ENCODE measurements around the gene LCP1. TPM values are rescaled to one million over a fixed set of nuclear protein-coding genes. Genes with fewer than 3 reads are reported as not detected.

Gene LCP1
- total and polyA plus RNA-seq, 2 of the 13 experiments (the other 11 are each of a cell fraction or from before 2014, with no cell fraction given), result 1.6 TPM

GRCh38 chr13:46142776-46143175 lies 39.2 kb downstream of the LCP1 start (continued):
- TF ChIP-seq MEF2D (CRISPR knock-in tag; IDR thresholded peaks at IDR 0.05), result no peak
- TF ChIP-seq RBFOX2 (IDR thresholded peaks at IDR 0.05; ENCODE audit: low read depth, low read length), result peak; percentile 36; the same call in 1 of the 2 replicates
- TF ChIP-seq SOX13 (IDR thresholded peaks at IDR 0.05), result no peak
- peak in 1 of 2 experiments; percentile 48; a peak in 1 of 4 replicates for TF ChIP-seq SOX13 (CRISPR knock-in tag; conservative IDR thresholded peaks at IDR 0.05 in 1 of 2, IDR thresholded peaks at IDR 0.05 in 1 of 2)
- TF ChIP-seq FOXP1 (IDR thresholded peaks at IDR 0.05), result no peak
- TF ChIP-seq FOXP1 (CRISPR knock-in tag; IDR thresholded peaks at IDR 0.05), result 0 out of 2 replicates have a peak, but pooled peaks have one; percentile 15

DNA sequence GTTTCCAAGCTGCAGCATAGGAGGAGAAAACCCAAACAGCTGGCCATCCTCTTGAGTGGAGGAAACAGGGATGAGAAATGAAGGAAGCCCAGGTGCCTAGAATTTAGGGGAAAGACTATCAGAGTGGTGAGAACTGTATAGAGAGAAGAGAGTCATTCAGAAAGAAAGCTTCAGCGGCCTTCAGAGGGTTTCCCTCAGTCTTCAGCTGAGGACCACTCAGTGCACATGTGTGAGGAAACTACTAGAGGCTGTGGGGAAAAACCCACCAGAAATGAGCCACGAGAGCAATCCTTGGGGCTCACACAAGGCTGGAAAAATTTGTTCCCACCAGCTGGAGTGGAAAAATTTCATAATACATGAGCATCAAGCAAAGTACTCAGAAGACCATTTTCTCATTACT lies 41.9 kb downstream of the LCP1 start:
- no peak overlapping the region for H3K4me3 ChIP-seq (replicated peaks in 1 of 3; ENCODE audit: insufficient read depth in 1 of 3, low read depth in 2 of 3, low read length in 3 of 3)
- no peaks in the 10 kb centered on the region for H3K9me3 ChIP-seq (ENCODE audit: low read length)
- H2AFZ ChIP-seq (ENCODE audit: low read length), result peak overlapping the region; percentile 76
- intact Hi-C loops (cut with micrococcal nuclease; ENCODE audit: unreplicated experiment), result loop anchor here (5.0 kb wide), 1 partner anchor 33 kb away; the partner anchor contains the start of gene CPB2
- FAIRE-seq (no peak), ATAC-seq (no peak), DNase-seq (ENCODE audit: low spot score) (no peak)
- no peaks in the 10 kb centered on the region for H3K79me2 ChIP-seq (ENCODE audit: insufficient read depth, low read length)
- no TSS peak for BruUV-seq (replicated peaks)
- POLR2A ChIA-PET, result interaction anchor here (1.3 kb wide), 1 partner anchor 10 kb away, joined by 3 read pairs; no protein-coding TSS in a partner anchor
- H3K36me3 ChIP-seq (replicated peaks in 1 of 2; ENCODE audit: control insufficient read depth in 1 of 2, insufficient read depth in 2 of 2, low read length in 2 of 2), result no peaks in the 10 kb centered on the region
- no peaks in the 10 kb centered on the region for H4K20me1 ChIP-seq (ENCODE audit: insufficient read depth, low read length)
- no peak overlapping the region for H3K27ac ChIP-seq (ENCODE audit: extremely low read length, insufficient read depth, low read length)
- H3K27me3 ChIP-seq (ENCODE audit: control insufficient read depth in 1 of 2, insufficient read depth in 2 of 2, low read length in 2 of 2), result no peaks in the 10 kb centered on the region
- H3K4me2 ChIP-seq (ENCODE audit: low read depth, low read length), result no peak overlapping the region
- 82% methylated on average over 2 of the region's 2 CpGs for WGBS (ENCODE audit: low lambda C conversion rate)
- H3K4me1 ChIP-seq (ENCODE audit: insufficient read depth, low read length), result peaks cover 75% of the 10 kb centered on the region
- H3K9ac ChIP-seq (ENCODE audit: insufficient read depth, low read depth, low read length), result no peak overlapping the region
- in situ Hi-C loops (cut with HindIII; ENCODE audit: extremely low pct_ligation_motif_present, low pct_unique_long_range_greater_than_20kb), result loop anchor here (10.0 kb wide), 1 partner anchor 545 kb away; no protein-coding TSS in a partner anchor
- CTCF ChIA-PET (ENCODE audit: low intra/inter-chr PET ratio, low total read pairs), result no interaction called here
- TF ChIP-seq ZNF713 (CRISPR knock-in tag; IDR thresholded peaks at IDR 0.05) (no peak), EZH2 (conservative IDR thresholded peaks at IDR 0.05; ENCODE audit: low read depth, low read length) (no peak), NBN (conservative IDR thresholded peaks at IDR 0.05) (no peak), ZNF737 (CRISPR knock-in tag; IDR thresholded peaks at IDR 0.05; ENCODE audit: borderline replicate concordance) (no peak), ZNF768 (CRISPR knock-in tag; IDR thresholded peaks at IDR 0.05) (no peak), HNRNPUL1 (IDR thresholded peaks at IDR 0.05; ENCODE audit: low read depth, low read length) (no peak), RBM22 (optimal IDR thresholded peaks at IDR 0.05; ENCODE audit: low read length) (no peak), ZNF331 (CRISPR knock-in tag; IDR thresholded peaks at IDR 0.05) (no peak), PLRG1 (conservative IDR thresholded peaks at IDR 0.05) (no peak), HDAC6 (IDR thresholded peaks at IDR 0.05; ENCODE audit: low read depth, low read length) (no peak), HDAC1 (CRISPR knock-in tag; IDR thresholded peaks at IDR 0.05) (no peak), NFIB (CRISPR knock-in tag; IDR thresholded peaks at IDR 0.05; ENCODE audit: borderline replicate concordance) (no peak)
- TF ChIP-seq, protein P1, sequence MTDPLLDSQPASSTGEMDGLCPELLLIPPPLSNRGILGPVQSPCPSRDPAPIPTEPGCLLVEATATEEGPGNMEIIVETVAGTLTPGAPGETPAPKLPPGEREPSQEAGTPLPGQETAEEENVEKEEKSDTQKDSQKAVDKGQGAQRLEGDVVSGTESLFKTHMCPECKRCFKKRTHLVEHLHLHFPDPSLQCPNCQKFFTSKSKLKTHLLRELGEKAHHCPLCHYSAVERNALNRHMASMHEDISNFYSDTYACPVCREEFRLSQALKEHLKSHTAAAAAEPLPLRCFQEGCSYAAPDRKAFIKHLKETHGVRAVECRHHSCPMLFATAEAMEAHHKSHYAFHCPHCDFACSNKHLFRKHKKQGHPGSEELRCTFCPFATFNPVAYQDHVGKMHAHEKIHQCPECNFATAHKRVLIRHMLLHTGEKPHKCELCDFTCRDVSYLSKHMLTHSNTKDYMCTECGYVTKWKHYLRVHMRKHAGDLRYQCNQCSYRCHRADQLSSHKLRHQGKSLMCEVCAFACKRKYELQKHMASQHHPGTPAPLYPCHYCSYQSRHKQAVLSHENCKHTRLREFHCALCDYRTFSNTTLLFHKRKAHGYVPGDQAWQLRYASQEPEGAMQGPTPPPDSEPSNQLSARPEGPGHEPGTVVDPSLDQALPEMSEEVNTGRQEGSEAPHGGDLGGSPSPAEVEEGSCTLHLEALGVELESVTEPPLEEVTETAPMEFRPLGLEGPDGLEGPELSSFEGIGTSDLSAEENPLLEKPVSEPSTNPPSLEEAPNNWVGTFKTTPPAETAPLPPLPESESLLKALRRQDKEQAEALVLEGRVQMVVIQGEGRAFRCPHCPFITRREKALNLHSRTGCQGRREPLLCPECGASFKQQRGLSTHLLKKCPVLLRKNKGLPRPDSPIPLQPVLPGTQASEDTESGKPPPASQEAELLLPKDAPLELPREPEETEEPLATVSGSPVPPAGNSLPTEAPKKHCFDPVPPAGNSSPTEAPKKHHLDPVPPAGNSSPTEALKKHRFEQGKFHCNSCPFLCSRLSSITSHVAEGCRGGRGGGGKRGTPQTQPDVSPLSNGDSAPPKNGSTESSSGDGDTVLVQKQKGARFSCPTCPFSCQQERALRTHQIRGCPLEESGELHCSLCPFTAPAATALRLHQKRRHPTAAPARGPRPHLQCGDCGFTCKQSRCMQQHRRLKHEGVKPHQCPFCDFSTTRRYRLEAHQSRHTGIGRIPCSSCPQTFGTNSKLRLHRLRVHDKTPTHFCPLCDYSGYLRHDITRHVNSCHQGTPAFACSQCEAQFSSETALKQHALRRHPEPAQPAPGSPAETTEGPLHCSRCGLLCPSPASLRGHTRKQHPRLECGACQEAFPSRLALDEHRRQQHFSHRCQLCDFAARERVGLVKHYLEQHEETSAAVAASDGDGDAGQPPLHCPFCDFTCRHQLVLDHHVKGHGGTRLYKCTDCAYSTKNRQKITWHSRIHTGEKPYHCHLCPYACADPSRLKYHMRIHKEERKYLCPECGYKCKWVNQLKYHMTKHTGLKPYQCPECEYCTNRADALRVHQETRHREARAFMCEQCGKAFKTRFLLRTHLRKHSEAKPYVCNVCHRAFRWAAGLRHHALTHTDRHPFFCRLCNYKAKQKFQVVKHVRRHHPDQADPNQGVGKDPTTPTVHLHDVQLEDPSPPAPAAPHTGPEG (CRISPR knock-in tag; IDR thresholded peaks at IDR 0.05), result no peak
